NB4 (cell line): Measurements from ENCODE around the gene UBE2I.

Source experiments
- DNase-seq: peaks from one replicate; pipeline ENCODE4 v3.0.0; 2010; ENCODE audit warnings: low read depth
- H3K4me3 ChIP-seq: one replicate; pipeline ENCODE4 v1.5.1; 2011; ENCODE audit warnings: mild to moderate bottlenecking, low read depth, low read length, moderate library complexity
- CTCF ChIP-seq: IDR thresholded peaks from one replicate; pipeline ENCODE4 v1.5.1; 2012; ENCODE audit warnings: low read depth, low read length
- MAX ChIP-seq: IDR thresholded peaks from 2 replicates; pipeline ENCODE4 v1.6.1; 2011; ENCODE audit warnings: low read depth, low read length
- MYC ChIP-seq: IDR thresholded peaks from 2 replicates; pipeline ENCODE4 v1.6.1; 2011; ENCODE audit warnings: low read depth, low read length
- POLR2A ChIP-seq: IDR thresholded peaks from 2 replicates; pipeline ENCODE4 v1.6.1; 2011; ENCODE audit warnings: mild to moderate bottlenecking; ENCODE audit not compliant: insufficient read length; ENCODE audit errors: extremely low read depth

Gene UBE2I

GRCh38 chr16:1346422-1347285 lies 37.2 kb downstream of the UBE2I start:
- TF ChIP-seq CTCF, result no peak
- TF ChIP-seq POLR2A, result no peak
- no peak for TF ChIP-seq MAX
- no peak for TF ChIP-seq MYC
- peak; percentile 16 for DNase-seq
- H3K4me3 ChIP-seq, result no peak overlapping the region

GRCh38 chr16:1347286-1347855 lies 37.9 kb downstream of the UBE2I start:
- no peak overlapping the region for H3K4me3 ChIP-seq
- TF ChIP-seq MYC (no peak), CTCF (no peak), MAX (no peak), POLR2A (no peak)
- no peak for DNase-seq

- DNase-seq, result no peak
- TF ChIP-seq MAX, result no peak
- TF ChIP-seq MYC, result no peak
- TF ChIP-seq CTCF, result no peak
- TF ChIP-seq POLR2A, result no peak
Observed at GRCh38 chr16:1347962-1348361, 38.5 kb downstream of the UBE2I start.

GRCh38 chr16:1348441-1348840 lies 39.0 kb downstream of the UBE2I start:
- TF ChIP-seq MYC (no peak), POLR2A (no peak), MAX (no peak), CTCF (no peak)
- H3K4me3 ChIP-seq, result no peak overlapping the region
- DNase-seq, result no peak

More at GRCh38 chr16:1347962-1348361, 38.5 kb downstream of the UBE2I start:
- no peak overlapping the region for H3K4me3 ChIP-seq

- H3K4me3 ChIP-seq, result no peak overlapping the region
- no peak for DNase-seq
- no peak for TF ChIP-seq MAX
- no peak for TF ChIP-seq CTCF
- no peak for TF ChIP-seq POLR2A
- no peak for TF ChIP-seq MYC
Observed at GRCh38 chr16:1348926-1349325, 39.5 kb downstream of the UBE2I start.
